Gastroesophageal sphincter (tissue), 2 donors: ENCODE measurements around the gene YEATS2.

Experiments
- POLR2A ChIP-seq, 2 donors: fragments of 450-650 bp; IDR thresholded peaks; one replicate each; pipeline ENCODE4 v1.6.1; 2017; ENCODE audit warnings: antibody characterized with exemption in 2 of 2, mild to moderate bottlenecking in 2 of 2, moderate library complexity in 1 of 2
- POLR2AphosphoS5 ChIP-seq: sonication (generic); formaldehyde crosslinking; IDR thresholded peaks from one replicate; pipeline ENCODE4 v1.6.1; 2017; ENCODE audit warnings: antibody characterized with exemption

DNA sequence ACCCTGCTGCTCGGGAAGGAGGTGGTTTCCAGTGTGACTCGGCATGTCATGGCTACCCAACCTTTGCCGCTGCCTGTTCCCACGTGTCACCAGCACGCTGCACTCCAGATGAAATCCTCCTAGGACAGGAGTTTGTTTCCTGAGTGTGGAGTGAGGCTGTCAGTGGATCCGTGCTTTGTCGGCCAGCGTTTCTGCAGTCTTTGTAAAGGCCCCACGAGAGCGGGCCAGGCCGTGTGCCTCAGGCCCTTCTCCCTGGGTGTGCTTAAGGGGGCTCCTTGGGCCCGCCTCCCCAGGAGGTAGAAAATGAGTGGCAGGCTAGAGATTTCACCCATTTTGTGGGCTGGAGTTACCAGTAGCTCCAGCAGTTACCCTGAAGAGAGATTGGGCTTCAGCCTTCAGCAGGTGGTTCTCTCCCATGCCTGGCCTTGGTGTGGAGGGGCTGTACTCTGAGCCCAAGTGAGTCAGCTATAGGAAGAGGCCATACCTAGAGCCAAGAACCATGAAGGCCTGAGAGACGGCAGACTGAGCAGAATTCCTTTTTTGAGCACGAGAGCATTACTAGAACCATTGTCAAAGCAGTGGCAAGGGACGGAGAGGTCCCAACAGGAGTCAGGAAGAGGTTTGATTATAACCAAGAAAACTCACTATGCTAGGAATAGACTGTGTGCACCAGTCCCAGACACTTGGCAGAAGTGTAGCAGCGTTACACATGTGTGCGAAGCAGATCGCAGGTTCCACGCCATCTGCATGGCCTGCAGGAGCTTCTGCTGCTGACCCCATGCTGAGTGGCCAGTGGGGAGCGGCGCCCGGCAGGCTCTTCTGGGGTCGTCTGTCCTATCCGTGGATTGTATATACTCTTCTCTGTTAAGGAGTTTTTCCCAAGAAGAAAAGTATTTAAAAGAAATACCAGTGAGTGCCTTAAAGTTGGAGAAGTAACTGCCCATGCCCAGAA is 113.3 kb downstream of the YEATS2 start:
- TF ChIP-seq POLR2A (IDR thresholded peaks at IDR 0.05) (no peak), POLR2AphosphoS5 (no peak)
